ENCODE data around the gene BTD.
"Not testable (repeated sequence)": the region's sequence is repeated elsewhere in the genome, so short reads cannot be mapped to it uniquely, and the experiment has no call there.

Gene BTD

DNA sequence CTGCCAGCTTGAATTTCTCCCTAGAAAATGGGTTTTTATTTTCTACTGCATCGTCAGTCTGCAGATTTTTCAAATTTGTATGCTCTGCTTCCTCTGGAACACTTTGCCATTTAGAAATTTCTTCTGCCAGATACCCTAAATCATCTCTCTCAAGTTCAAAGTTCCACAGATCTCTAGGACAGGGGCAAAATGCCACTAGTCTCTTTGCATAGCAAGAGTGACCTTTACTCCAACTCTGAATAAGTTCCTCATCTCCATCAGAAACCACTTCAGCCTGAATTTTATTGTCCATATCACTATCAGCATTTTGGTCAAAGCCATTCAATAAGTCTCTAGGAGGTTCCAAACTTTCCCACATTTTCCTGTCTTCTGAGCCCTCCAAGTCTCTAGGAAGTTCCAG lies 3.0 kb downstream of the BTD start:
- H3K4me3 ChIP-seq (ENCODE audit: low read length); H3K27ac ChIP-seq (ENCODE audit: low read length); H3K27me3 ChIP-seq (ENCODE audit: control insufficient read depth, insufficient read depth, low read length); H3K9ac ChIP-seq (ENCODE audit: low read length); H3K4me1 ChIP-seq (ENCODE audit: control insufficient read depth, low read depth, low read length); H3K9me3 ChIP-seq (ENCODE audit: control insufficient read depth, low read depth, low read length); H3K36me3 ChIP-seq (ENCODE audit: control insufficient read depth, low read depth, low read length): not testable (repeated sequence)

- Histone ChIP-seq H3K9ac (ENCODE audit: low read length) (no peak overlapping the region), H3K9me3 (ENCODE audit: control insufficient read depth, low read depth, low read length) (no peaks in the 10 kb centered on the region), H3K27ac (ENCODE audit: low read length) (no peak overlapping the region), H3K4me1 (ENCODE audit: control insufficient read depth, low read depth, low read length) (no peaks in the 10 kb centered on the region), H3K4me3 (ENCODE audit: low read length) (no peak overlapping the region), H3K27me3 (ENCODE audit: control insufficient read depth, insufficient read depth, low read length) (no peaks in the 10 kb centered on the region), H3K36me3 (ENCODE audit: control insufficient read depth, low read depth, low read length) (no peaks in the 10 kb centered on the region)
These were observed 4.9 kb downstream of the BTD start for GRCh38 chr3:15606434-15606891.

DNA sequence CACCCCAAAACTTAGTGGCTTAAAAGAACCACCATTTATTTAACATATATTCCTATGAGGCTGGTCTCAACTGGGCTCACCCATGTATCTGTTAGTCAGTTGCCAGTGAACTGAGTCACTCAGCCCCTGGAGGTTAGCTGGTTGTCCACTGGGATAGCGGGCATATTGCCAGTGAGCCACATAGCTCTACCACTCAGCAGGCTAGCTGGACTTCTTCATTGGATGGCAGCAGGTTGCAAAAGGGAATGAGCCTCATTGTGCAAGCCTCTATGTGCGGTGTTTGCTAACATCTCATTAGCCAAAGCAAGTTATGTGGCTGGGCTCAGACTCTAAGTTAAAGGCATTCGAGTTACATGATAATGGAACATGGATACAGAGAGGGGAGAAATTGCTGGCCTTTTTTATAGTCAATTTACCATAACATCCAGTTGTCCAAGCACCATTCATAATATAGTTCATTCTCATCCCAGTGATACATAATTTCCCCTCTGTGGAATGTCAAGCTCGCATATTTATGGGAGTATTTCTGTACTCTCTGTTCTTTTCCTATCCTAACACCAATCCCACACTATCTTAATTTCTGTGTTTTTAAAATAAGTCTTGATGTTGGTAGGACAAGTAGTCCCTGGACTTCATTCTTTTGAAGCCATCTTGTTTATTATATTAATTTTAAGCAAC lies 8.7 kb downstream of the BTD start:
- no peak overlapping the region for H3K27ac ChIP-seq (ENCODE audit: low read length)
- H3K4me3 ChIP-seq (ENCODE audit: low read length) = no peak overlapping the region
- no peaks in the 10 kb centered on the region for H3K9me3 ChIP-seq (ENCODE audit: control insufficient read depth, low read depth, low read length)

GRCh38 chr3:15611018-15611417 lies 9.5 kb downstream of the BTD start:
- Histone ChIP-seq H3K4me1 (ENCODE audit: control insufficient read depth, low read depth, low read length) (no peaks in the 10 kb centered on the region), H3K4me3 (ENCODE audit: low read length) (no peak overlapping the region), H3K9ac (ENCODE audit: low read length) (no peak overlapping the region), H3K9me3 (ENCODE audit: control insufficient read depth, low read depth, low read length) (no peaks in the 10 kb centered on the region), H3K27me3 (ENCODE audit: control insufficient read depth, insufficient read depth, low read length) (no peaks in the 10 kb centered on the region), H3K36me3 (ENCODE audit: control insufficient read depth, low read depth, low read length) (no peaks in the 10 kb centered on the region), H3K27ac (ENCODE audit: low read length) (no peak overlapping the region)

More for the DNA sequence above, 8.7 kb downstream of the BTD start:
- Histone ChIP-seq H3K9ac (ENCODE audit: low read length) (no peak overlapping the region), H3K4me1 (ENCODE audit: control insufficient read depth, low read depth, low read length) (no peaks in the 10 kb centered on the region), H3K36me3 (ENCODE audit: control insufficient read depth, low read depth, low read length) (no peaks in the 10 kb centered on the region), H3K27me3 (ENCODE audit: control insufficient read depth, insufficient read depth, low read length) (no peaks in the 10 kb centered on the region)

- H3K9me3 ChIP-seq (ENCODE audit: control insufficient read depth, low read depth, low read length) = no peaks in the 10 kb centered on the region
- no peaks in the 10 kb centered on the region for H3K27me3 ChIP-seq (ENCODE audit: control insufficient read depth, insufficient read depth, low read length)
- no peak overlapping the region for H3K27ac ChIP-seq (ENCODE audit: low read length)
- no peak overlapping the region for H3K4me3 ChIP-seq (ENCODE audit: low read length)
- no peak overlapping the region for H3K9ac ChIP-seq (ENCODE audit: low read length)
- H3K36me3 ChIP-seq (ENCODE audit: control insufficient read depth, low read depth, low read length) = no peaks in the 10 kb centered on the region
- H3K4me1 ChIP-seq (ENCODE audit: control insufficient read depth, low read depth, low read length) = no peaks in the 10 kb centered on the region
These were observed 10.5 kb downstream of the BTD start for GRCh38 chr3:15612001-15612400.

- no peaks in the 10 kb centered on the region for H3K4me1 ChIP-seq (ENCODE audit: control insufficient read depth, low read depth, low read length)
- no peaks in the 10 kb centered on the region for H3K27me3 ChIP-seq (ENCODE audit: control insufficient read depth, insufficient read depth, low read length)
- no peak overlapping the region for H3K27ac ChIP-seq (ENCODE audit: low read length)
- no peaks in the 10 kb centered on the region for H3K36me3 ChIP-seq (ENCODE audit: control insufficient read depth, low read depth, low read length)
- H3K9ac ChIP-seq (ENCODE audit: low read length) = no peak overlapping the region
- no peaks in the 10 kb centered on the region for H3K9me3 ChIP-seq (ENCODE audit: control insufficient read depth, low read depth, low read length)
- no peak overlapping the region for H3K4me3 ChIP-seq (ENCODE audit: low read length)
These were observed 13.4 kb downstream of the BTD start for GRCh38 chr3:15614958-15615357.

DNA sequence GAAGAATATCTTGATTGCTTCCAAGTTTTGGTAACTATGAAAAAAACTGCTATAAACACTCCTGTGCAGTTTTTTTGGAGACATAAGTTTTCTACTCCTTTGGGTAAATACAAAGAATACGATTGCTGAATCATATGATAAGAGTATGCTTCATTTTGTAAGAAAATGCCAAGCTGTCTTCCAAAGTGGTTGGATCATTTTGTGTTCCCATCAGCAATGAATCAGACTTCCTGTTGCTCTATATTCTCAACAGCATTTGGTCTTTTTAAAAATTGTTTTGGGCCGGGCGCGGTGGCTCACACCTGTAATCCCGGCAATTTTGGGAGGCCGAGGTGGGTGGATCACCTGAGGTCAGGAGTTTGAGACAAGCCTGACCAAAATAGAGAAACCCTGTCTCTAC lies 14.5 kb downstream of the BTD start:
- Histone ChIP-seq H3K27me3 (ENCODE audit: control insufficient read depth, insufficient read depth, low read length) (no peaks in the 10 kb centered on the region), H3K27ac (ENCODE audit: low read length) (no peak overlapping the region), H3K4me1 (ENCODE audit: control insufficient read depth, low read depth, low read length) (no peaks in the 10 kb centered on the region)

GRCh38 chr3:15619659-15620464 lies 18.3 kb downstream of the BTD start:
- not testable (repeated sequence) for H3K36me3 ChIP-seq (ENCODE audit: control insufficient read depth, low read depth, low read length); H3K9me3 ChIP-seq (ENCODE audit: control insufficient read depth, low read depth, low read length); H3K4me1 ChIP-seq (ENCODE audit: control insufficient read depth, low read depth, low read length); H3K9ac ChIP-seq (ENCODE audit: low read length); H3K27me3 ChIP-seq (ENCODE audit: control insufficient read depth, insufficient read depth, low read length); H3K27ac ChIP-seq (ENCODE audit: low read length); H3K4me3 ChIP-seq (ENCODE audit: low read length)

More for the DNA sequence above, 14.5 kb downstream of the BTD start:
- Histone ChIP-seq H3K36me3 (ENCODE audit: control insufficient read depth, low read depth, low read length) (no peaks in the 10 kb centered on the region), H3K4me3 (ENCODE audit: low read length) (no peak overlapping the region), H3K9ac (ENCODE audit: low read length) (no peak overlapping the region), H3K9me3 (ENCODE audit: control insufficient read depth, low read depth, low read length) (peaks cover under 1% of the 10 kb centered on the region)

DNA sequence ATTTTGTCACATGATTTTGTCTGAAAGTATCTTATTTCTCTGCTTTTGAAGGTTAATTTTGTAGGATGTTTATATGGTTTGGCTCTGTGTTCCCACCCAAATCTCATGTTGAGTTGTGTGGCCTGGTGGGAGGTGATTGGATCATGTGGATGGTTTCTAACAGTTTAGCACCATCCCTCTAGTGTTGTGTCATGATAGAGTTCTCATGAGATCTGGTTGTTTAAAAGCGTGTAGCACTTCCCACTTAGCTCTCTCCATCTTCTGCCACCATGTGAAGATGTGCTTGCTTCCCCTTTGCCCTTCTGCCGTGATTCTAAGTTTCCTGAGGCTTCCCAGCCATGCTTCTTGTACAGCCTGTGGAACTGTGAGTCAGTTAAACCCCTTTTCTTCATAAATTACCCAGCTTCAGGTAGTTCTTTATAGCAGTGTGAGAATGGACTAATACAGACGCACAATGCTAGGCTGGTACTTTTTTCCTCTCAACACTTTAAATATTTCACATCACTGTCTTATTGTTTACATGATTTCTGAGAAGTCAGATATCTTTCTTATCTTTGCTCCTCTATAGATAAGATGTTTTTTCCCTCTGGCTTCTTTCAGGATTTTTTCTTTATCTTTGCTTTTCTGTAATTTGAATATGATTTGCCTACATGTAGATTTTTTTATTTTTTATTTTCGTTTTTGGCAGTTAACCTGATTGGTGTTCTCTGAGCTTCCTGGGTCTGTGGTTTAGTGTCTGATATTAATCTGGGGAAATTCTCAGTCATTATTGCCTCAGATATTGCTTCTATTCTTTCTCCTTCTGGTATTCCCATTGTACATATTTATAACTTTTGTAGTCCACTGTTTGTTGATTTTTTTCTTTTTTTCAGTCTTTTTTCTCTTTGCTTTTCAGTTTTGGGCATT lies 22.2 kb downstream of the BTD start:
- Histone ChIP-seq H3K9ac (ENCODE audit: low read length) (no peak overlapping the region), H3K9me3 (ENCODE audit: control insufficient read depth, low read depth, low read length) (peaks cover 3% of the 10 kb centered on the region), H3K4me1 (ENCODE audit: control insufficient read depth, low read depth, low read length) (no peaks in the 10 kb centered on the region), H3K4me3 (ENCODE audit: low read length) (no peak overlapping the region), H3K27ac (ENCODE audit: low read length) (no peak overlapping the region), H3K36me3 (ENCODE audit: control insufficient read depth, low read depth, low read length) (no peaks in the 10 kb centered on the region), H3K27me3 (ENCODE audit: control insufficient read depth, insufficient read depth, low read length) (no peaks in the 10 kb centered on the region)

GRCh38 chr3:15628967-15629366 lies 27.4 kb downstream of the BTD start:
- Histone ChIP-seq H3K9me3 (ENCODE audit: control insufficient read depth, low read depth, low read length) (no peaks in the 10 kb centered on the region), H3K27me3 (ENCODE audit: control insufficient read depth, insufficient read depth, low read length) (no peaks in the 10 kb centered on the region), H3K4me1 (ENCODE audit: control insufficient read depth, low read depth, low read length) (peaks cover 34% of the 10 kb centered on the region), H3K27ac (ENCODE audit: low read length) (no peak overlapping the region), H3K9ac (ENCODE audit: low read length) (no peak overlapping the region), H3K36me3 (ENCODE audit: control insufficient read depth, low read depth, low read length) (no peaks in the 10 kb centered on the region), H3K4me3 (ENCODE audit: low read length) (no peak overlapping the region)

GRCh38 chr3:15629860-15630597 lies 28.5 kb downstream of the BTD start:
- Histone ChIP-seq H3K27me3 (ENCODE audit: control insufficient read depth, insufficient read depth, low read length) (no peaks in the 10 kb centered on the region), H3K4me1 (ENCODE audit: control insufficient read depth, low read depth, low read length) (peaks cover 43% of the 10 kb centered on the region), H3K9me3 (ENCODE audit: control insufficient read depth, low read depth, low read length) (no peaks in the 10 kb centered on the region), H3K9ac (ENCODE audit: low read length) (no peak overlapping the region), H3K36me3 (ENCODE audit: control insufficient read depth, low read depth, low read length) (no peaks in the 10 kb centered on the region), H3K27ac (ENCODE audit: low read length) (no peak overlapping the region), H3K4me3 (ENCODE audit: low read length) (no peak overlapping the region)
